GM12874 (cell line): ENCODE measurements around the gene ATP8A2.

Source experiments
- TF ChIP-seq, protein P1 (sequence below): IDR thresholded peaks from 2 replicates; pipeline ENCODE4 v1.5.1; 2011; ENCODE audit warnings: low read depth, mild to moderate bottlenecking, control low read depth, low read length, moderate library complexity; ENCODE audit not compliant: insufficient read depth

ATP8A2 gene

DNA sequence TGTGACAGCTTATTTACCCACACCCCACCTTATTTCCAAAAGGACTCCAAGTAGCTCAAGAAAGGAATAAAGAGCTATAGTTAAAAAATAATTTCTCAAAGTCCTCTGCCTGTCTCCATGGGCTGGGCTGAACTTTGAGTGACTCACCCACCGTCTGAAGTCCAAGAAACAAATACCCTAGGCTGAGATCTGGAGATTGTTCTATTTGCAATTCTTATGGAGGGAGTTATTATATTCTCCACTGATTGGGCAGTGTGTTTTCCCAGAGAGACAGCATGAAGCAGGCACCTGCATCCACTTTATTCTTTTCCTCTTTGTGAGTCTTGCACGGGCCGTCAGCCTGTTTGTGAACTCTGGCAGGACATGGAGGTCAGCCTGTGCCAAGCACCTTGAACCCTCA lies 616.9 kb downstream of the ATP8A2 start:
- TF ChIP-seq, protein P1, sequence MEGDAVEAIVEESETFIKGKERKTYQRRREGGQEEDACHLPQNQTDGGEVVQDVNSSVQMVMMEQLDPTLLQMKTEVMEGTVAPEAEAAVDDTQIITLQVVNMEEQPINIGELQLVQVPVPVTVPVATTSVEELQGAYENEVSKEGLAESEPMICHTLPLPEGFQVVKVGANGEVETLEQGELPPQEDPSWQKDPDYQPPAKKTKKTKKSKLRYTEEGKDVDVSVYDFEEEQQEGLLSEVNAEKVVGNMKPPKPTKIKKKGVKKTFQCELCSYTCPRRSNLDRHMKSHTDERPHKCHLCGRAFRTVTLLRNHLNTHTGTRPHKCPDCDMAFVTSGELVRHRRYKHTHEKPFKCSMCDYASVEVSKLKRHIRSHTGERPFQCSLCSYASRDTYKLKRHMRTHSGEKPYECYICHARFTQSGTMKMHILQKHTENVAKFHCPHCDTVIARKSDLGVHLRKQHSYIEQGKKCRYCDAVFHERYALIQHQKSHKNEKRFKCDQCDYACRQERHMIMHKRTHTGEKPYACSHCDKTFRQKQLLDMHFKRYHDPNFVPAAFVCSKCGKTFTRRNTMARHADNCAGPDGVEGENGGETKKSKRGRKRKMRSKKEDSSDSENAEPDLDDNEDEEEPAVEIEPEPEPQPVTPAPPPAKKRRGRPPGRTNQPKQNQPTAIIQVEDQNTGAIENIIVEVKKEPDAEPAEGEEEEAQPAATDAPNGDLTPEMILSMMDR = no peak

DNA sequence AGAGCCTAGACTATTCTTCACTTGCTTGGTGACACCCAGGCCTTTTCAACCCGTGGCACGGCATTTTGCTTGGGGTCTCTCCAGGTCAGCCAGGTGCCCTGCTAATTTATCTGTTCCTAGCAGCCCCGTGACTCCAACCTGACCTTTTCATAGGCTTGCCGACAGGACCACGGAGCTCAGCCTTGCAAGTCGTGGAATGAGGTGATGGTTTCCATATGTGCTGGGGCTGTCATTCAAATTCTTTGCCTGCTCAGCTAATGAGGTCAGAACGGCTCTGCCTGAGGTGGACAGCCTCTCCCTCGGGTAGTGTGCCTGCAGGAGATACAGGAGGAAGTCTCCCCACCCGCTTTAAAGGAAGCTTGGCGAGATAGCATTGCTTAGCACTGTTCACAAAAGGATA lies 619.0 kb downstream of the ATP8A2 start:
- TF ChIP-seq, protein P1 = no peak

DNA sequence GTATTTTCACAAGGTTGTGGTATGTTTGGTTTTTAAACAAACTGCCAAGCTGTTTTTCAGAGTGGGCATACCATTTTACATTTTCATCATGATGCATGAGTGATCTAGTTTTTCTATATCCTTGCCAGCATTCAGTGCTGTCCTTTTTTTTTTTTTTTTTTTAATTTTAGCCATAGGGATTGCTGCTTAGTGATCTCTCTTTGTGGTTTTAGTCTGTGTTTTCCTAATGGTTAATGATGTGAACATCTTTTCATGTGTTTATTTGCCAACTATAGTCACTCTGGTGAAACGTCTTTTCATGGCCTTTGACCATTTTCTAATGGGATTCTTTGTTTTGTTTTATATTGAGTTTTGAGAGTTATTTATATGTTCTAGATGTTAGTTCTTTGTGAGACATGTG lies 620.3 kb downstream of the ATP8A2 start:
- TF ChIP-seq, protein P1 = no peak

DNA sequence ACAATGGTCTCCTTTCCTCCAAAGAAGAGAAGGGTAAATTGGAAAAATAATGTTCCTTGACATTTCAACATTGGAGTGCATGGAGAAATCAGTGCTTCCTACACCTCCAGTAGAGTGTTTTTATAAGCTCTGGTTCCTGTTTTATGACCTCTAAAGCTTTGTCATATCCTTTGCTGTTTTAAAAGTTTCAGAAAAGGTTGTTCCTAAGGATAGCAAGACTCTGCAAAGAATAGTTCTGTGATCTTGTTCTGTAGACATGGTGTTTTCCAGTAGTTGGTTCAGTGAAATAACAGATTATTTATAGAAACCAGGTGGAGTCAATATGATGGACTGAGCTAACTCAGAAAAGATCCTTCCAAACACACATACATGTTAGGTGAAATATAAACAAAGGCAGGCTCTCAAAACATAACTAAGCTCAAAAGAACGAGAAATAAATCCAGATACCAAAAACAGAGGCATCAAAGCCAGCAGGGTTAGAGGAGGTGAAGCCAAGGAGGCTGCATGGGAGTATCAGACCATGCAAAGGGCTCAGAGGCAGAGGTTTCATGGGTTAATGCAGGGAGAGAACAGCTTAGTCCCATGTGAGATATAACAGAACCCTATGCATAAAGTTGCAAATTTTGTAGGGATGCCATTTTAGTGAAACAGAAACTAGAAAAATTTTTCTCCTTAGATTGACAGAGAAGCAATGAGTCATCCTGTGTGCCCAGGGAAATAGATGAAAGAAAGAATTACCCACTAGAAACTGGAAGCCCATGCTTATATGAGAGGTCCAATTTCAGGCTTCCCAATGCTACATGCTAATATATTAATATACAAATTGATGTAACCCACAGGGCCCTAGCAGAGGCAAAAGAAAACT lies 635.7 kb downstream of the ATP8A2 start:
- TF ChIP-seq, protein P1 = no peak

DNA sequence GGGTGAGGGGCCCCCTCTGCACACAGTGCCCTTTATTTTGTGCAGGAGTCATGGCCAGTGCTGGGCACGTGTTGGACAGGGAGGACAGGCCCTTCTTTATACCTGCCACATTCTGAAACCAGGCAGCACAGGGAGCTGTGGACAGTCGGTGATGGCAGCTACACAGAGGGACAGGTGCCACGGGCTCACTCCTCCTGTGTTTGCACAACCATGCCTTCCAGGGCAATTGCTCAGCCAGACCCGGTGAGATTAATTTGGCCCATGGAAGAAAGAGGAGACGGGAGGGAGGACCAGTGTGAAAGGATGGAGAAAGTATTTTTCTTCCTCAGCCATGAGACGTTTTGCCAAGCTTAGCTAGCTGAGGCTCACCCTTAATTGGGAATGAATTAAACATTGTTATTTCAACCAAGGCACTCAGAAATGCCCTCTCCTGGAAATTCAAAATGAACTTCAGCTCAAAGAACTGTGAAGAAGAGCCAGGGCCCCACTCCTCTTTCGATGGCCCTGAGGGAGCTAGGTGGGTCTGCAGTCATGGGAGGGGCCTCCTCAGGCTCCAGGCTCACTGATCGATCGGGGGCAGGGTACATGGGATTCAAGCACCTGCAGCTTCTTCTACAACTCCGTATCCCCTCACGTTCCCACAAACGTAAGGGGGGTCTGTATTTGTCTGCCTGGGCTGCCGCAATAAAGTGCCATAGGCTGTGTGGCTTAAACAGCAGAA lies 638.9 kb downstream of the ATP8A2 start:
- TF ChIP-seq, protein P1 = no peak

DNA sequence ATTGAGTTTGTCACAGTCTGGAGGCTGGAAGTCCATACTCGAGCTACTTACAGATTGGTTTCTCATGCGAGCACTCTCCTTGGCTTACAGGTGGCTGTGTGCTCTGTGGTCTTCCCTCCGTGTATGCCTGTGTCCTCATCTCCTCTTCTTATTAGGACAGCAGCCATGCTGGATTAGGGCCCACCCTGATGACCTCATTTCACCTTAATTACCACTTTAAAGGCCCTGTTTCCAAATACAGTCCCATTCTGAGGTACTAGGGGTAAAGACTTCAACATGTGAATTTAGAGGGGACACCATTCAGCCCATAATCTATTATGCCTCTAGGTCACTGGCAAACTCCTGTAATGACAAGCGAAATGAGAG lies 639.4 kb downstream of the ATP8A2 start:
- TF ChIP-seq, protein P1 = no peak

DNA sequence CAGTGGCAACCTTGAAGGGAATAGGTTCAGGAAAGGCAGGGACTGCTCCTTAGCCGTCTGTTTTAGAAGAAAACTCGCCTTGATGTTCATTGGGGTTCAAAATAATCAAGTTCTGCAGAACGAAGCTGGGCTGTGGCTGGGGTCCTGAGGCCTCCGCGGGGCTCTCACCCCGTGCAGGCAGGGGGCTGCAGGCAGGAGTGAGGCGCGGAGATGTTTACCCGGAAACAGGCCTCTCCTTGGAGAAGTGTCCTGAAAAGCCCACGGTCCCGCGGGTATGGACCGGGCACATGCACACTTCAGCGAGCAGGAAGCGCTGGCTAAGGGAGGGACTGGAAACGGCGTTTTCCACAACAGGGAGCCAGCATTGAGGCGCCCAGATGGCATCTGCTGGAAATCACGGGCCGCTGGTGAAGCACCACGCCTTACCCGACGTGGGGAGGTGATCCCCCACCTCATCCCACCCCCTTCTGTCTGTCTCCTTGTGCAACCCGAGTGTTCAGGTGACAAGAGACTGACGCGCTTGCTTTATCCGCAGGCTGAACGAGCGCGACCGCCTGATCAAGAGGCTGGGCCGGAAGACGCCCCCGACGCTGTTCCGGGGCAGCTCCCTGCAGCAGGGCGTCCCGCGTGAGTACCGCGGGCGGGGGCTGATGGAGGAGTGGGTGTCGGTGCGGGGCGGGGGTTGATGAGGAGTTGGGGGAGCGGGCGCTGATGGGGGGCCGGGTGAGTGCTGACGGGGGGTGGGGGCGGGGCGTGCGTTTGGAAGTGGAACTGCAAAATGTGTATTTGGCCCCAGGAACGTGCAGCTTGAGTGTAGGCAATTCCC lies 640.4 kb downstream of the ATP8A2 start:
- TF ChIP-seq, protein P1 = no peak
